NCI-H1105 treated with DMSO at 0.1 percent for 48 hours (cell line): Measurements from ENCODE around the gene KCTD16.

Experiments used
- DNase-seq: peaks from one replicate; lab custom pipeline; 2025; lab: John Stamatoyannopoulos, UW

KCTD16 gene

DNA sequence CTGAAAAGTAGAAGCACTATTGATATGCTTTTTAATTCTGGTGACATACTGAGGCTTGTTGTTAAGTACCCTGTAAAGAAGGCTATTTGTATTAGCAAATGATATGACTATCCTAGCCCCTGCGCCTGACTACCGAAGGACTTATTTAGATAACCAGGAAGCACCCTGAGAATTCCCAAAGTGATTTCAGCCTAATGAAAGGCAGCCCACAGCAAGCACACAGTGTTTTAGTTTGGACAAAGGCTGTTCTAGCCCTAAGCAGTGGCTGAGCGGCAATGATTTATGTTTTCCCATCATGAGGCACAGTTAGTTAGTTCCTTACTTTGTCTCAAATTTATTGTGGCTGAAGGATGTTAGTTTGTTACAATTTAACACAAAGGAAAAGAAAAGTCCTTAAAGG is 235.3 kb downstream of the KCTD16 start:
- no peak for DNase-seq

DNA sequence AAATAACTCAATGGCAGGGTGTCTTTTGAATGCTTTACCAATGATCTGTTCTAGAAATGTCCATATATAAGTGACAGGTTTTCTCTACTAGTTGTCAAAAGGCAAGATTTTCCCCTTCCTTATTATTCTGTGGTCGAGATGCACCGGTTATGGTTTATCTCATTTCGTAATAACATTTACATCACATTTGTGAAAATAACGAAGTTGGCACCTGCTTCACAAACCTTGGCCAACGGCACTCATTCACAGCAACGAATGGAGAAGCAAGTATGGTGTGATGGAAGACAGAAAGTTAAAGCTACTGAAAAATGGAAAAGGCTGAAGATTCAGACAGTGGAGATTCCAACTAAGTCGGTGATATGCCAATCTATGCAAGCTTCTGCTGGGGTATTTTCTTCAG is 235.8 kb downstream of the KCTD16 start:
- DNase-seq = no peak

GRCh38 chr5:144414202-144415029 is 243.7 kb downstream of the KCTD16 start:
- no peak for DNase-seq

DNA sequence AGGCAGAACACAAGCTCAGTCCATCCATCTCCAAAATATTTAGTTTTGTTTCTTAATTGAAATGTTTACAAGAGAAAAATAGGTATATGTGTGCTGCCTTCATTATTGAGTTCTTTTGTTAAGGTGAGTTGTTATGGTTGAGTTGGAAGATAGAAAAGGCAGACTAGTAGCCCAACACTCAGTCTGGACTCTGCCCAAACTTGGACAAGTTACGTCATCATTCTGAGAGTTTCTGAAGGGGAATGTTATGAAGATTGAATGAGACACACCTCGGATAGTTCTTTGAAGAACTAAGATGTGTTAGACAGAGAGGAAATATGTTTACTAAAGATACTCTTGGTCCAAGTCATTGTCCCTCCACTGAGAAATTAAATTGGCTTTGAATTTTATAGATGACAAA is 245.5 kb downstream of the KCTD16 start:
- DNase-seq = no peak

- DNase-seq = no peak
Measured at GRCh38 chr5:144418719-144419118, 248.0 kb downstream of the KCTD16 start.

DNA sequence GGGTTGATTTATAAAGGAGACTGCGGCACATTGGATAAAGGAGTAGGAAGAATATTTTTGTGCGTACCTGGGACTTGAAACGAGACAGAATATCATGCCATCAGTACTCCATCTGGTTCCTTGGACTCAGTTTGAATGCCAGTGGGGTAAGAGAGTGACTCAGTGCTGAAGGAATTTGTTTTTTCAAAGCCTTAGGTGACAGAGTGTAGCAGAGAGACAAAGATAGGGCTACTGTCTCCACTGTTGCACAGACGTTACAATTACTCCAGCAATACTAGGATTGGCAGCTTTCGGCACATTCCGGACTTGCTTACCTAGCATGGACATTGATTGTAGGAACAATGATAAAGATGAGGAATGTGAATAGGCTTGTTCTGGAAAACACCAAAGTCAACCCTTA is 250.7 kb downstream of the KCTD16 start:
- DNase-seq = no peak

- DNase-seq = no peak
Measured at GRCh38 chr5:144422018-144422727, 251.5 kb downstream of the KCTD16 start.

GRCh38 chr5:144427866-144428265 is 257.2 kb downstream of the KCTD16 start:
- no peak for DNase-seq

- DNase-seq = no peak
Measured at GRCh38 chr5:144428326-144428725, 257.7 kb downstream of the KCTD16 start.

DNA sequence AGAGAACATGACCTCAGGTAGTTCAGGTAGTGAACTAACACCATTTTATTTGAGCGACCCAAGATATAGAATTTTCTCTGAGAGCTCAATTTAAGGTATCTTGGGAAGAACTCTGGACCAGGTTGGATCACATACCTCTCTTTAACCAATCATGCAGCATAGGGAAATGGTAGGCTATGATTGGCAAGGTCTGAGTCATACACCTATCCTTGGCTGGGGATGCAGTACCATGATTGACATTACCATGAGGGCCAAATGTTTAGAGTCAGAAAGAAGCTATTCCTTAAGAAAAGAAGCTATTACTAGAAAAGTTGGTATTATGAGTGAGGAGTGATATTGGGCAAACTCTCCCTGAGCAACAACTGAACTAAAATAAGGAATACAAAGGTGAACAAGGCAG is 258.7 kb downstream of the KCTD16 start:
- no peak for DNase-seq

DNA sequence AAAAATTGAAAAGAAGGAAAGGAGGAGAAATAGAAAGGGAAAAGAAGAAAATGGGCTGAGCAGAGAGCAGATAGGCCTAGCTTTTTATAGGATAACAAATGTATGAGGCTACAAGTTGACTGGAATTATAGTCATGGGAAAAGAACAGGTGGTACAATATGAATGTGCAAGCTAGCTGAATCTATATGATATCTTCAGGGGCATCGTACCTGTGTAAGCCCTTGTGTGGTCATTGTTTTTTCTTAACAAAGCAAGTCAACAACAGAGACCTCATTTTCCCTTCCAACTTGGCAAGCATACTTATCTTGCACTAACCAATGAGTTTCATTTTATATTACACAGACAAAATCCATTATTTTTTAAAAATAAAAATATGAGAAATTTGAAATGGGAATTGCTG is 259.2 kb downstream of the KCTD16 start:
- no peak for DNase-seq

DNA sequence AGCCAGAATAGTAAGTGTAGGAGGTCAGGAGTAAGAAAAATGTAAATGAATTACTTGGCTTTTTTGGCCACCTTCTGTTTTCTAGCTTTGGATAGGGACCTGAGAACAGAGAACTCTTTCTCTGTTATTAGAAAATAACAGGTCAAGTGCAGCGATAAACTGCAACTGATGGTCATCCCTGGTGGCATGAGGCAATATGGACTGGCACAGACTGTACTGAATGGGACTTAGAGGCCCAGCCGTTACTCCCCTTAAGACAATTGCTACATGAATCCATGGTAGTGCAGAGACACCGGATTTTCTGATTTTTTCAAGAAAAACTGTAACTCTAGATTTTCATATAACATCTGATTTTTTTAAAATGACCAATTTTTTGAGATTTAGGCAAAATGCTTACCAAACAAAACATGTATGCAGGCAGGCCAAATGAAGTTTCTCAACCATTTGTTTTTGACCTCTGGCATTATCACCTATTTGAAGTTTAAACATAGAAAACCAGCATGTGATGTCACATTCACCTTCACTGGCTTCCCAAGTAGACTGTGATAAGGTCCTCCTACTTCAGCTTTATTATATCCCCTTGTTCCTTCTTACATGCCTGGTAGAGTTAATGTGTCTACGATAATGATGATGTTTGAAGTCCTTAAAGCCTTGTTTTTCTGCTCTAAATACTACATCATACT is 262.6 kb downstream of the KCTD16 start:
- no peak for DNase-seq

- DNase-seq = no peak
Measured at GRCh38 chr5:144433893-144434292, 263.2 kb downstream of the KCTD16 start.

DNA sequence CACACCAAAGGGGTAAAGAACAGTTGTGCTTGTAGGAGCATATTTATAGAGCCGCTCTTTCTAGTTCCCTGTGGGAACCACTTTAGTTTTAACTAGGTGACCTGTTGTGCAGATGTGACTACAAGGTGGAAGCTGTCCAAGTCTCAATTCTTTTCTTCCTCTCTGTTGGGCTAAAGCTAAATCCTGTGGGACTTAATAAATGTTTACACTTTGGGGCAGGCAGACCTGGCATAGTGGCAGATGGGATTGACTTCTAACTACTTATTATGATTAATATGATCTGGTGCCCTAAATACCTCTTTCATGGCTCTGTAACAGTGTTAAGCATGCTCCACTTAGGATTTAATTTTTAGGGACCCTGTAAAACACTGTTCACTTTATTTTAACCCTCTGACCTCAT is 265.3 kb downstream of the KCTD16 start:
- peak; percentile 73 for DNase-seq

GRCh38 chr5:144438237-144438636 is 267.6 kb downstream of the KCTD16 start:
- no peak for DNase-seq

- DNase-seq = no peak
Measured at GRCh38 chr5:144448457-144448856, 277.8 kb downstream of the KCTD16 start.

GRCh38 chr5:144451187-144451973 is 280.7 kb downstream of the KCTD16 start:
- no peak for DNase-seq

DNA sequence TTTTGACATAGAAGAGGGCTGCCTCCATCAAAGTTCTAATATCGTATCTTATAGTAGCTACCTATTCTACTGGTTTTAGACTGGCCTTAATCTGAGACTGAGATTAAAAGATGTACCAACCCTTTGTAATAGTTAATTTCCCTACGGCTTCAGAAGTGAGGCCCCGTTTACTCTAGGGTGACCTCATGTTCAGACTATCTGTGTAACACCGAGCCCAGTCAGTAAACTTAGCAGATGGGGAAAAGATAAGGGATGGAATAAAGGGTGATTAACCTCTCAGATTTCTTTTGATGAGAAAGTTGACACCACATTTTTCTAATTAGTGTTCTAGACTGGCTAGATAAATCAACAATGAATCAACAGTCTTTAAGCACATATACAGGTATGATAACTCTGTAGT is 283.1 kb downstream of the KCTD16 start:
- DNase-seq = no peak

DNA sequence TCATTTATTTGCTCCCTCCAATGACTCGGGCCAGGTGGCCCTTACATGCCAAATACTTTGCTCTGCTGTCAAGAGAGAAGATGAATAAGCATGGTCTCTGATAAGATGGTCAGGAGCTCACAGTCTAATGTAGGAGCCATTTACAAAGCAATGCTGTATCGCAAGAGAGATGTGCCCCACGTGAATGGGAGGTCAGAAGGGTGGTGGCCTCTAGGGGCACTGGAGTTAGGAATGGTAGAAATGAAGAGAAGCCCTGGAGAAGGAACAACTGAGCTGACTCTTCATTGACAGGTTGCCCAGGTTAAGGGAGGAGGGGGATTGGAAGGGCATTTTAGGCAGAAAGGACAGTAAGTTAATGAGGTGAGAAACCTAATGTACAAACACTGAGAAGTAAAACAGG is 286.5 kb downstream of the KCTD16 start:
- DNase-seq = no peak

- no peak for DNase-seq
Measured at GRCh38 chr5:144458216-144458615, 287.5 kb downstream of the KCTD16 start.

DNA sequence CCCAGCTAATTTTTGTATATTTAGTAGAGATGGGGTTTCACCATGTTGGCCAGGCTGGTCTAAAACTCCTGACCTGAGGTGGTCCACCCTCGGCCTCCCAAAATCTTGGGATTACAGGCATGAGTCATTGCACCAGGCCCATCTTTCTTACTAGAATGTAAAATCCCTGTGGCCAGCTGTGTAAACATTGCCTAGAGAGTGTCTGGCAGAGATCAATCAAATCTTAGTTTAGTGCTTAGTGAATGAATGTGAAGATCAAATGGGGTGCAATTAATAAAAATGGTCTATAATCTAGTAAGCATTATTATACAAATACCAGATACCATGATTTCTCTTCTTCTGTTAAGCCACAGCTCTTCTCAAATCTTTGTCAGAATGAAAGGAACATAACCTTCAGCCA is 289.9 kb downstream of the KCTD16 start:
- DNase-seq = peak; percentile 6

GRCh38 chr5:144462577-144462976 is 291.9 kb downstream of the KCTD16 start:
- DNase-seq = no peak
